ENCODE measurements around the gene CA4.
A peak's percentile ranks its signal among the peaks of the same experiment; 100 is the strongest.

DNA sequence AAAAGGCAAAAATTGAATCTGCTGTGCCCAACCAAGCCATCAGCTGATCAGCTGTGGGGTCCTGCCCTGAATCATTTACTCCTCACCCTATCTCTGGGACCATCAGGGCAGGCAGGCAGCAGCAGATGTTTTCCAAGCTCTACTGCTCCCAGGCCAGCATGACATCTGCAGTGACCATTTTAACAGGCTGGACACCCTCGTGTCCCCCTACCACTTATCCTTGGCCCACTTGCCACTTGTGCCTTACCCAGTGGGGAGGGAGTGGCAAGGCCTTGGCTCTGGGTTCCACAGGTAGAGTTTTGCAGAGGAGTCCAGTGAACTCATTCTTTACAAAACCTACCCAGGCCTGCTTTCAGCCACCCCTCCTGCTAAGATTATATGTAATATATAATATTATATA is 12.0 kb upstream of the CA4 start:
- TF ChIP-seq GATA2 (IDR thresholded peaks at IDR 0.05; ENCODE audit: low read depth, low read length) (peak; percentile 87), GATA3 (IDR thresholded peaks at IDR 0.05; ENCODE audit: low read depth, low read length) (no peak)

Measured in SH-SY5Y (cell line).